H54 (cell line): ENCODE results near the gene TTC9B.

Source experiments
- DNase-seq: peaks from one replicate; pipeline ENCODE4 v3.0.0; 2011; ENCODE audit warnings: low spot score, mixed read lengths; ENCODE audit not compliant: insufficient read length
- FAIRE-seq: peaks from 3 replicates; lab custom pipeline; 2011; peaks lifted over from hg19 to GRCh38; lab: Jason Lieb, UNC
- POLR2A ChIP-seq: IDR thresholded peaks from 2 replicates; pipeline ENCODE4 v1.6.1; 2011; ENCODE audit warnings: low read depth, mild to moderate bottlenecking, low read length

TTC9B gene

DNA sequence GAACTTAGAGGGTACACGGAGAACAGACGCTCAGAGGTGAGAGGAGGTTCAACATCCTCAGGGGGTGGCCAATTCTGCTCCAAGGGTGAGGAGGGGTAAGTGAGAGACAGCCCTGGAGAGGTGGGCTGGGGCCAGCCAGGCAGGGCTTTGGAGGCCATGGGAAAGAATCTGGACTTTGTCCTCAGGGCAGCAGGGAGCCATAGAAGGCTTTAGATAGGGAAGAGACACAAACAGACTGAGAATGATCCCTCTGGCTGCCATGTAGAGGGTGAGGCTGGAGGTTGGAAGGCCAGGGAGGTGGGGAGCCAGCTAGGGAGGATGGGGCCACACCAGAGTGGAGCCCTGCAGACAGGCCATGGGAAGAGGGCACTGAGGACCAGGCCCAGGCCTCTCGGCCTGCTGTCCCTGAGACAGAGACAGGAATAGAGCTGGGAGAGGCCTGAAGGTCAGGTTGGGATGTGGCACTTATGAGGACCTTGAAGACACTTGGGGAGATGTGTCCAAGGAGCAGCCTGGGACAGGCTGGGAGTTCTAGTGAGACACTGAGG, 37.5 kb upstream of the TTC9B start:
- DNase-seq = no peak
- TF ChIP-seq POLR2A = no peak
- FAIRE-seq = no peak

- FAIRE-seq (no peak), DNase-seq (no peak)
- TF ChIP-seq POLR2A = no peak
Observed at GRCh38 chr19:40254714-40255418, 36.7 kb upstream of the TTC9B start.

GRCh38 chr19:40253611-40254092, 35.5 kb upstream of the TTC9B start:
- TF ChIP-seq POLR2A = no peak
- DNase-seq = no peak
- no peak for FAIRE-seq

DNA sequence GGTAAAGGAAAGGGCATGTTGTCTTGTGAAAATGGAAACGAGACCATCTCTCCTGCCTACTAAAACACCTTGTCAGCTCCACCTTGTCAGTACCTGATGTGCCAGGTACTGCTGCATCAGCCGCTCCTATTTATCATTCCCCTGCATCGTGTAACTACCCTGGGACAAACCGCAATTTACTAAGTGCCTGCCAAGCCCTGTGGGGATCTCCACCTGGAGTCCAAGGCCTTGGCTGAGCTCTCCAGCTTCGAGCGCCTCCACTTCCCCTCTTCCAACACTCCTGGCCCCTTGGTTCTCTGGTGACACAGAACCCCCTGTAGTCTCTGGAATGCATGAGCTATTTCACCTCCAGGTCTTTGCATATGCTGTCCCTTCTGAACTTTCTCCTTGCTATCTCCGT, 34.2 kb upstream of the TTC9B start:
- FAIRE-seq = no peak
- no peak for DNase-seq
- no peak for TF ChIP-seq POLR2A

DNA sequence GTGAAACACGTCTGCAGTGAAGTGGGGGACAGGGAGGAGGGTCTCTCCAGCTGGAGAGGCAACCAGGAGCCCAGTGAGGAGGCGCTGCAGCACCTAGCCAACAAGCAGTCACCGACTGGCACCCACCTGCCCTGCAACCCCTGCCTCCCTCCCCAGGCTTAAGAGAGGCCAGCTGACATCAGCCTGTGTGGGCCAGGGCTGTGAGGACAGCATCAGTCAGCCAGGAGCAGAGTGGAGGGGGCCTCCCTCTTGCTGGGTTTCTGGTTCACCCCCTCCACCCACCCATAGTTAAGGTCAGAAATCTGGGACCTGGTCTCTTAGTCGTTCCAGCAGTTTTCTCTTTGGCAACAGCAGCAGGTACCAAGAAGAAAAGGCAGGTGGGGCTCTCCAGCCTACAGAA, 33.8 kb upstream of the TTC9B start:
- FAIRE-seq (no peak), DNase-seq (no peak)
- TF ChIP-seq POLR2A = no peak

- no peak for DNase-seq
- FAIRE-seq = no peak
- TF ChIP-seq POLR2A = no peak
Observed at GRCh38 chr19:40251244-40251643, 33.1 kb upstream of the TTC9B start.

DNA sequence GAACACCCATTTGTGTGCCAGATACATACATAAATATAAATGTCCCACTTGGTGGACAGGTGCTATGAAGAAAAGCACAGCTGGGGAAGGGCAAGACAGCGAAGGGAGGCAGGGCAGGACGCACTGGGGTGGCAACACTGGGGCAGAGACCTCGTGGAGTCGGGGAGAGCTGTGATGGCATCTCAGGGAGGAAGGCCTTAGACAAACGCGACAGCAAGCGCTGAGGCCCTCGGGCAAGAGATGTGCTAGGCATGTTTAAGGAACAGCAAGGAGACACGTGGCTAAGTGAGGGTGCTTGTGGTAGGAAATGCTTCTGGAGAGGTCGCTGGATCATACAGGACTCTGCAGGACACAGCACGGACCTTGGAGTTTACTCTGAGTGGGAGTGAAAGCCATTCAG, 31.6 kb upstream of the TTC9B start:
- FAIRE-seq = no peak
- TF ChIP-seq POLR2A = no peak
- no peak for DNase-seq

GRCh38 chr19:40249201-40249600, 31.0 kb upstream of the TTC9B start:
- FAIRE-seq (no peak), DNase-seq (no peak)
- no peak for TF ChIP-seq POLR2A

- DNase-seq (no peak), FAIRE-seq (no peak)
- no peak for TF ChIP-seq POLR2A
Observed at GRCh38 chr19:40247735-40248262, 29.6 kb upstream of the TTC9B start.

GRCh38 chr19:40247178-40247577, 29.0 kb upstream of the TTC9B start:
- FAIRE-seq (no peak), DNase-seq (no peak)
- no peak for TF ChIP-seq POLR2A

GRCh38 chr19:40246292-40247073, 28.3 kb upstream of the TTC9B start:
- DNase-seq (no peak), FAIRE-seq (no peak)
- no peak for TF ChIP-seq POLR2A

DNA sequence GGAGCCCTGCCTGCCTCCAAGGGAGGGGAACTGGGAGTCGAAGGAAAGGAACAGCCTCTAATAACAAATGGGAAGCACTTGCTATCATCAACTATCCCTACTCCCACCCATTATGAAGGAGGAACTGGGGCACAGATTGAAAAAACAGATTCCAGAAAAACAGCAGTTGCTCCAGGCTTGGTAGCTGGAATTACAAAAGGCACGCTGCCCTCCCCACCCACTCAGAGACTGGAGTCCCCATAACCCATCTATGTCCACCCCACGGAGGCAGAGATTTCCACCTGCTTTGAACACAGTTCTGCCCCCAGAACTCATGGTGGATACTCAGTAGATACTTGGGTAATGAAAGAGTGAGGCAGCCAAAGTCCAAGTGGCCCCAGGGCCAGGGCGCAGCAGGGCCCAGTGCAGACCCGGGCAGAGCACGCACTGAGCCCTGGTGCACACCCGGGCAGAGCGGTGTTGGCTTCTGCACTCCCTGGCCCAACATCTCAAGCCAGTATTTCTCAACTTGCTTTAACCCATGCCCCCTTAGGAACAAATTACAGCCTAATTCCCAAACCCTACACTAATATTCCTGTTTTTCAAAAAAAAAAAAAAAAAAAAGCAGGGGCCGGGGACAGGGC, 27.4 kb upstream of the TTC9B start:
- FAIRE-seq (no peak), DNase-seq (no peak)
- no peak for TF ChIP-seq POLR2A

DNA sequence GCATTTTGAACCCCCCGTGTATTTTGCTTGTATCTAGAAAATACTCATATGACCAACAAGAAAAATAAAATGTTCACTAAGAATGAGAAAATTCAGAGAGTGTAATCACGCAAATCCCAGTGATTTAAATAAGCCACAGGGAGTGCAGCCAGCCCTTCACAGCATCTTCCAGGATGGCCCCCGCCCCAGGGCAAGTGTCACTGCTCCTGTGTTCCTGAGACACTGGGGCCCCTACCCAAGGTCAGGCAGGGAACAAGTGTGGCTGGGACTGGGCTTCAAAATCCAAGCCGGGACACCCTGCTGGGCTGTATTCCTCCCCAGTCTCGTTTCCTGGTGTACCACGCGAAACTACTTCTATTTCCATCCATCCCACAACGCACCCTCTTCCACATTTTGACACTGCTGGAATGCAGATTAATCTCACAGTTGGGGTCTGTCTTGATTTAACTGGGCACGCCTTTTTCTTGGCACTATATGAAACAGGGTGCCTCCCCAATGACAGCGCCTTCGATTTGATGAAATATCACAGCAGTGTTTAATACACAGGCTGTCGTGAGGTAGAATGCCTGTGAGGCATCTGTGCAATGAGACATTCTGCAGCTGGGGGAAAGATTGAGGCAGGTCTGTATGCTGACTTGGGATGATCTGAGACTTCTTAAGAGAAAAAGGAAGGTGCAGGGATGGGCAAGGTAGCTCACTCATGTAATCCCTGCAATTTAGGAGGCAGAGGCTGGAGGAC, 26.6 kb upstream of the TTC9B start:
- FAIRE-seq = no peak
- no peak for TF ChIP-seq POLR2A
- no peak for DNase-seq
